Measurements from ENCODE around the gene RUVBL2.
"Not testable (repeated sequence)": the region's sequence is repeated elsewhere in the genome, so short reads cannot be mapped to it uniquely, and the experiment has no call there.

RUVBL2 gene

DNA sequence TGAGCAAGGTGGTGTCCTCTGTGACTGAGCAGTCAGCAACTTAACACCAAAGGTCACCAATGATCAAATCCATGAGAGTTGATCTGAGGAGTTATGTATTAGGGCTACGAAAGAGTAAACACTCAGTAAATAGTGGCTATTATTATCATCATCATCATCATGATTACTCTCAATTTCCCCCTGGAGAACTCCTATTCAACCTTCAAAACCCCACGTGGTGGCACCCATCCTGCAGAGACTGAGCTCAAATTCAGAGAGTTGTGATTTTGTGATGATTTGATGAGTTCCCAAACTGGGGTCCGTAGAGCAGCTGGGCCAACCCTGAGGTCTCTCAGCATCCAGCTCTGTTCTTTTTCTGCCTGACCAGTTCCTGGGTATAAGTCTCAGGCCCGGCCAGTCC lies 56.1 kb downstream of the RUVBL2 start:
- not testable (repeated sequence) for DNase-seq (ENCODE audit: low read depth in 2 of 2)

DNA sequence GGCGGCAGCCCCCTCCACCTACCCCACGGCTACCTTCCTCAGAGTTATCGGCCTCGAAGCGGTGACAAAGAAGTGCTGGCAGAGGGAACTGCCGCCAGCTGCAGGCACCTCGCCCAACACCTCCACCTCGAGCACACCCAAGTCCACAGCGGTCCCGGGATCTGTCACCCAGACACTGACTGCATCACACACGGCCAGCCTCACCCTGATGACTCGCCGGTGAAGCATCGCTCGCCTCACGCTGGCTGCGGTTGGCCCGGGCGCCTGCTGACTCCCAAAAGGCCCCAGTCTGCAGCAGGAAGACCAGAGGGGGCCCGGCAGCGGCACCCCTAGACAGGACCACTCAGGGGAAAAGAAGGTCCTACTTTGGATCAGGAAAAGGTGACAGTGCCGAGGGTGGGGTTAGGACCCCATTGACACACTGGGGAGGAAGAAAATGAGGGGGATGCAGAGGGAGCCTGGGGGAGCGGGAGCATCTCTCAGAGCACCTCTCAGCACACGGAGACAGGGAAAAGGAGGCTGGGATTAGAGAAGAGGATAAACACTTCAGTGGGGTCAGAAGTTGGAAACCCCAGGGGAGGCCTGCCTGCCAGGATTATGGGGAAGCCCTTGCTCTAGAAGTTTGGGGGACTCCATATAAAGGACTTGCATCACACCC lies 56.8 kb downstream of the RUVBL2 start:
- DNase-seq (ENCODE audit: low read depth in 2 of 2) = not testable (repeated sequence)

DNA sequence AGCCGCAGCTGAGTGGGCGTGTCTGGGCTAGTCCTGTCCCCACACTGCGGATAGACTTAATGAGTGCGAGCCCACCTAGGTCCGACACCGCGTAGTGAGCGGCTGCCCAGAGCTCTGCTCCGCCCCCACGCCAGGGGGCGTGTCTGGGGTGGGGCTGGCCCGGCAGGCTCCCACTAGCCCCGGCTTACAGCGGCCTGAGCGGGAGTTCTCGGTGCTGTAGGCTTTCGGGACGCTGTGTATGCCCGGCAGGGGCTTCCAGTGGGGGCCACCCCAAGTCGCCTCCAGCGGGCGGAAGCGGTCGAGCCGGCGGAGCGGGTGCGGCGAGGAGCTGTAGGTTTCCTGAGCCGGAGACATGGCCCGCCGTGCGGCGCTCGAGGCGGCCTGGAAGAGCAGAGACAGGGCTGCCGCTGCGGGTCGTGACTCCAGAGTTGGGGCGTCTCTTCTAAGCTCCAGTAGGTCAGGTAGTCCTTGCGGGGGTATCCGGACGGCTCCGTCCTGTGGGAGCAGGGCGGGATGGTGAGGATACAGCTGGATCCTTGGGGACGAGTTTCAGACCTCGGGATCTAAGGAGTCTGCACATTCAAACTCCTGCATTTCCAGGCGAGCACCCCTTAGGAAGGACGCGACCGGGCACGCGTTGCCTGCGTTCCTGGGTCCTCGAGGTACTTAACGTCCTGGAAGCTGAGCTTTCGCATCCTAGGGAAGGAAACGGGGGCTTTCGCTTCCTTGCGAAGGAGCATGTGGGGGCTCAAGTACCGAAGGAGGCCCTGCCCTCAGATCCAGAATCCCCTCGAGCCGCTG lies 62.6 kb downstream of the RUVBL2 start:
- peak in 1 of 2 donors; percentile 22 for DNase-seq (ENCODE audit: low read depth in 2 of 2)

DNA sequence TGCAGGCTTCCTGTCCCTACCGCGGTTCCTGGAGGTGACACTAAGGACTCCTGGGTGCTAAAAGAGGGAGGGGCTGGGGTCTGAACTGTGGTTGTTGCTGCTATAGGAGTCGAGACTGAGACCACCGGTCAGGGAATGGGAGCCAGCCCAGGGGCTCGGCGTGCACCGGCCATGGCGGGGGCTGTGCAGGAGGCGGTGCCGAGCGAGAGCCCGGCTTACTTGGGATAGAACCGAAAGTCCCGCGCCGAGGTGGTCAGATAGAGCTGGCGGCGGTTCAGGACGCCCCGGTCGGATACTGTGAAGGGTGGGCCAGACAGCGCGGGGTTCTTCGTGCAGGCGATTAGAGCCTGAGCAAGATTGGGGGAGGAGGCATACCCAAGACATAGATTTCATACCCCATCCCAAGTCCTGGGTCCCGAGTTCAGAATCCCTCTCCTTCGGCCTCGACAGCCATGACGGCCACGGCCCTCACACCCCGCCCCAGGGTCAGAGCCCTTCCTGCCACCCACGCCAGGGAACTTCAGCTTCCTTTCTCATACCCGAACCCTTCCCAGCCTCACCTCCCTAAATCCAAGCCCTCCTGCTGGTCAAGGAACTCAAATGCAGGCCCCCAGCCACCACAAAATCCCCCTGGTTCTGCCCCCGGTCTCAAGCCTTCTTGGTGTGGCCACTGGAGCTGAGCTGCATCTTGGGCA lies 63.4 kb downstream of the RUVBL2 start:
- not testable (repeated sequence) for DNase-seq (ENCODE audit: low read depth in 2 of 2)

DNA sequence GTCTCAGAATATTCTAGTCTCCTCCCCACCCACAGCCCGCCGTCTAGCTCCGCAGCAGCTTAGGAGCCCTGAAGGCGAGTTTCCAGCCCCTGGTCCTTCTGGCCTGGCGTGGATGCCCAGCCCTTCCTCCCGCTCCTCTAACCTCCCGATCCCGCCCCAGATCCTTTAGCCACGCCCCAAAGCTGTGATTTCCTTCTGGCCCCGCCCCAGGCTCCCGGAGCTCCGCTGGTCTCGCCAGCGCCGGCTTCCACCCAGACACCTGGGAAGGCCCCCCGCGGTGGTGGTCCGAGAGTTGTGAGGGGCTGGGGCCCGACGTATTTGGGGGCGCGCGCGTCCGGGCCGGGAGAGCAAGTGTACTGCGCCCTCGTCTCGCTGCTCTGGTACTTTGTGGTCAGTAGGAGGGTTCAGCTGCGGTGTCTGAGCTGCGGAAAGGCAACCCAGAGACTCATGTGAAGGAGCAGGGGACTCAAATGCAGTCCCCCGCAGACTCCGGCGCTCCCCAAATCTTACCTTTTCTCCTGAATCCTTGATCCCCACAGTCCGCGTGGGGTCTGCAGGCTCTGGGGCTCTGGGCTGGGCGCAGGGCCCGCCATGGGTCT lies 64.0 kb downstream of the RUVBL2 start, which contains the start of gene CGB7:
TSS of gene CGB7 (minus strand) at position 114 of the 599 bp plus-strand sequence. CDS start 2,374 bp downstream, outside the sequence.
- peak in 1 of 2 donors; percentile 16 for DNase-seq (ENCODE audit: low read depth in 2 of 2)

DNA sequence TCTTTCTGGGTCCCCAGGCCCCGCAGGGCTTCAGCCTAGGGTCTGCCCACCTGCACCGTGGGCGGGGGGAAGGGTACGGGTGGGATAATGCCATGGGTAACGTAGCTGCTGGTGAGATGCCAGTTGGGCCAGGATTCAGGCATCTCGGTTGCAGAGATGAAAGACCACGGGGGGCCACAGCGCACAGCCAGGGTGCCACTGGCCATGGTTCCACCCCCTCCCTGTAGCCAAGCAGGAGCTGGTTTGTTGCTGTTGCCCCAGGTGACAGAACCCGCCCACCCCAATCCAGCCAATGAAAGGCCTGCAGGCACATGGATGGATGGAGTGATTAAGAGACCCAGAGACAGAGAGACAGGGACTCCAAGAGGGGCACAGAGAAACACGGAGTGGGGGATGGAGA lies 64.9 kb downstream of the RUVBL2 start:
- DNase-seq (ENCODE audit: low read depth in 2 of 2) = peak in 1 of 2 donors; percentile 26

DNA sequence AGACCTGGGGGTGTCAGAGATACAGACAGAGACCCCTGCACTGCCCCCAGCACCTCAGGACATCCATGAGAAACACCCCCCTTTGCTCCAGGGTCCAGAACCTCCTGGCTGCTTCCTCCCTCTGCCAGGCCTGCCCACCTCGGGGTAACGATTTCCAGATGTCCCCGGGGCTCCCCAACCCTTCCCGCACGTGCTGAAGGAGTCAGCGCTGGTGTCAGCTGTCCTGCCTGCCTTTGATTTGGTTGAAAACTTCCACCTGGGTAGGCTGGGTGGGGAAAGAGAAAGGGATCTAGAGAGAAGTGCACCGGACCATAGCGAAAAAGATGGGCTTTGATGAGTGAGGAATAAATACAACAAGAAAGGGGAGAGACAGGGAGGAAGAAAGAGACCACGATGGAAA lies 65.4 kb downstream of the RUVBL2 start:
- no peak for DNase-seq (ENCODE audit: low read depth in 2 of 2)

DNA sequence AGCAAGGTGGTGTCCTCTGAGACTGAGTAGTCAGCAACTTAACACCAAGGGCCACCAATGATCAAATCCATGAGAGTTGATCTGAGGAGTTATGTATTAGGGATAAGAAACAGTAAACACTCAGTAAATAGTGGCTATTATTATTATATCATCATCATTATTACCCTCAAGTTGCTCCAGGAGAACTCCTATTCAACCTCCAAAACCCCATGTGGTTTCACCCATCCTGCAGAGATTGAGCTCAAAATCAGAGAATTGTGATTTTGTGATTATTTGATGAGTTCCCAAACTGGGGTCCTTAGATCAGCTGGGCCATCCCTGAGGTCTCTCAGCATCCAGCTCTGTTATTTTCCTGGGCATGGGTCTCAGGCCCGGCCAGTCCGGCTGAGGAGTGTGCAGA lies 67.3 kb downstream of the RUVBL2 start:
- no peak for DNase-seq (ENCODE audit: low read depth in 2 of 2)

DNA sequence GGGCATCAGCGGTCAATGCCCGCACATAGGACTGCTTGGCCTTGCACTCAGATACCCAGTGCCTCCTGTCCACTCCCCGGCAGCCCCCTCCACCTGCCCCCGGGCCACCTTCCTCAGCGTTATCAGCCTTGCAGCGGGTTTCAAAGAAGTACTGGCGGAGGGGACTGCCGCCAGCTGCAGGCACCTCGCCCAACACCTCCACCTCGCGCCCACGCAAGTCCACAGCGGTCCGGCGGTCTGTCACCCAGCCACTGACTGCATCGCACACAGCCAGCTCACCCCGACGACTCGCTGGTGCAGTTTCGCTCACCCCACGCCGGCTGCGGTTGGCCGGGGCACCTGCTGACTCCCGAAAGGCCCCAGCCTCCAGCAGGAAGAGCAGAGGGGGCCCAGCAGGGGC lies 67.8 kb downstream of the RUVBL2 start:
- no peak for DNase-seq (ENCODE audit: low read depth in 2 of 2)

DNA sequence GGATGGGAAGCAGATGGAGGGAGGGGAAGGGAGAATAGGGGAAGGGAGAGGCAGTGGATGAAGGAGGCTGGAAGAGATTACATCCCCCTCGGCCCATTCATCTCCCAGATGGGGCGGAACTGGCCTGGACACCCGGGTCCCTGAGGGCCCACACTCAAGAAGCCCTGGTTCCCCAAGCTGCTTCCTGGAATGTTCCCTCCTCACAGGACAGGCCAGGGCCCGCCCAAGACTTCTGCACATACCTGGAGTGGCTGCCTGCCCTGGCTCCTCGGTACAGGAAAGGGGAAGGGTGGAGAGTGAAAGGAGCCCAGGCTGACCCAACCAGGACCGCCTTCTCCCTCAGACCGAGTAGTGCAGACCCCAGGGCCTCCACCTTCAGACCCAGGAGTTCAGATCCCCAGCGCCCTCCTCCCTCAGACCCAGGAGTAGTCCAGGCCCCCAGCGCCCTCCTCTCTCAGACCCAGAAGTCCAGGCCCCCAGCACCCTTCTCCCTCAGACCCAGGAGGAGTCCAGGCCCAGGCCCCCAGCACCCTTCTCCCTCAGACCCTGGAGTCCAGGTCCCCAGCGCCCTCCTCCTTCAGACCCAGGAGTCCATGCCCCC lies 70.4 kb downstream of the RUVBL2 start:
- no peak for DNase-seq (ENCODE audit: low read depth in 2 of 2)

DNA sequence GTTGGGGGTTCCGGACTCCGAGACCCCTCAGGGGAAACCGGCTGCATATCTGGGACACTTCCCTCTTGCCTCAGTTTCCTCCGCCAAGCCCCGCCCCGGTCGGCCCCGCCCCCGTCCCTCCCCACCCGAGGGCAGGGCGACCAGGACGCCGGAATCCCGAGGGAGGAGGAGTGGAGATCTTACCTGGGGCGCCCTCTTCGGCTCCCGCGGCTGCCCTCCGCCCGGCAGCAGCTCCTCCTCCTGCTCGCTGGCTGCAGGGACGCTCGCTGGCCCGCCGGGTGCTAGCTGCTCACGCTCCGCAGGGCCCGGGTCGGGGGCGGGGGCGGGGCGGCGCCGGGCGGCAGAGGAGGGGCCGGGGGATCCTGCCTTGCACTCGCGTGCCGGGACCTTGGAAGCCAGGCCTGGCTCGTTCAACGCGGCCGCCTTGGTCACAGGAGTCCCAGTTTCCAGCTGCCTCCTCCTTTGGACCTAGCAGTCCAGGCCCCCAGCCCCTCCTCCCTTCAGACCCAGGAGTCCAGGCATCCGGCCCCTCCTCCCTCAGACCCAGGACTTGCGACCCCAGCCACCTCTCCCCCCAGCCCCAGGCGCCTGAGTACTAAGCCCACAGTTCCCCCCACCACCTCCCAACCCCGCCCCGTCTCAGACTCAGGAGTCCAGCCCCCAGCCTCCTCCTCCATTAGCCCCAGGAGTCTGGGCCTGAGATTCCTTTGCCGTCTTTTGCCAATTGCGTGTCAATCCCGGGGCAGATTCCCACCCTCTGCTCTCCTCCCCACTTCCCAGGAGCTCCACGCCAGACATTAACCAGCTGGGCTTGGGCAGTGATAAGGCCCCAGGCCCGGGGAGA lies 71.3 kb downstream of the RUVBL2 start, which contains the start of gene NTF4:
TSS of gene NTF4 (minus strand) at position 51 of the 844 bp plus-strand sequence. CDS start 2,821 bp downstream, outside the sequence.
- no peak for DNase-seq (ENCODE audit: low read depth in 2 of 2)
